Measurements from ENCODE around the gene PSMA3.
"Not testable (repeated sequence)": the region's sequence is repeated elsewhere in the genome, so short reads cannot be mapped to it uniquely, and the experiment has no call there.

Gene PSMA3

GRCh38 chr14:58244556-58245387, at the start of gene PSMA3:
TSS of gene PSMA3 (plus strand) at chr14:58244843. CDS start at chr14:58244921, 78 bp downstream.
- peak; percentile 95 to 96 for DNase-seq (ENCODE audit: low read depth in 2 of 2)

GRCh38 chr14:58196198-58196597, 48.4 kb upstream of the PSMA3 start:
- no peak for DNase-seq (ENCODE audit: low read depth in 2 of 2)

- DNase-seq (ENCODE audit: low read depth in 2 of 2): no peak
These were observed 46.6 kb upstream of the PSMA3 start for GRCh38 chr14:58198086-58198485.

GRCh38 chr14:58199726-58200479, 44.7 kb upstream of the PSMA3 start, which contains the start of gene ACTR10:
TSS of gene ACTR10 (plus strand) at chr14:58200149. CDS start at chr14:58200218, 69 bp downstream.
- DNase-seq (ENCODE audit: low read depth in 2 of 2): peak; percentile 80 to 84

GRCh38 chr14:58200480-58200841, 44.2 kb upstream of the PSMA3 start:
- DNase-seq (ENCODE audit: low read depth in 2 of 2): peak in 1 of 2 experiments; percentile 1

GRCh38 chr14:58200846-58201245, 43.8 kb upstream of the PSMA3 start:
- DNase-seq (ENCODE audit: low read depth in 2 of 2): no peak

GRCh38 chr14:58213176-58213575, 31.5 kb upstream of the PSMA3 start:
- DNase-seq (ENCODE audit: low read depth in 2 of 2): no peak

GRCh38 chr14:58215191-58215914, 29.3 kb upstream of the PSMA3 start:
- no peak for DNase-seq (ENCODE audit: low read depth in 2 of 2)

- no peak for DNase-seq (ENCODE audit: low read depth in 2 of 2)
These were observed 28.1 kb upstream of the PSMA3 start for GRCh38 chr14:58216544-58216943.

GRCh38 chr14:58227096-58227819, 17.4 kb upstream of the PSMA3 start:
- DNase-seq (ENCODE audit: low read depth in 2 of 2): no peak

GRCh38 chr14:58238252-58239243, 6.1 kb upstream of the PSMA3 start:
- no peak for DNase-seq (ENCODE audit: low read depth in 2 of 2)

GRCh38 chr14:58239244-58240195, 5.1 kb upstream of the PSMA3 start:
- DNase-seq (ENCODE audit: low read depth in 2 of 2): peak; percentile 67 to 77

- DNase-seq (ENCODE audit: low read depth in 2 of 2): no peak
These were observed 670 bp upstream of the PSMA3 start for GRCh38 chr14:58243790-58244555.

- DNase-seq (ENCODE audit: low read depth in 2 of 2): no peak
These were observed 919 bp downstream of the PSMA3 start for GRCh38 chr14:58245562-58245961.

- no peak for DNase-seq (ENCODE audit: low read depth in 2 of 2)
These were observed 5.0 kb downstream of the PSMA3 start for GRCh38 chr14:58249611-58250010.

GRCh38 chr14:58258156-58258555, 13.5 kb downstream of the PSMA3 start:
- DNase-seq (ENCODE audit: low read depth in 2 of 2): no peak

- not testable (repeated sequence) for DNase-seq (ENCODE audit: low read depth in 2 of 2)
These were observed 17.4 kb downstream of the PSMA3 start for GRCh38 chr14:58262005-58262404.

- no peak for DNase-seq (ENCODE audit: low read depth in 2 of 2)
These were observed 20.8 kb downstream of the PSMA3 start for GRCh38 chr14:58265401-58265800.
